ENCODE data around the gene PC.

PC gene

GRCh38 chr11:66951927-66952337 is 6.3 kb downstream of the PC start:
- no peaks in the 10 kb centered on the region for H3K27me3 Mint-ChIP-seq
- no peaks in the 10 kb centered on the region for H3K9me3 Mint-ChIP-seq
- no peak overlapping the region for H3K4me3 Mint-ChIP-seq
- CTCF ChIA-PET: no interaction called here
- H3K36me3 Mint-ChIP-seq: no peaks in the 10 kb centered on the region
- H3K27ac Mint-ChIP-seq: no peak overlapping the region
- DNase-seq: no peak
- peaks cover 3% of the 10 kb centered on the region for H3K4me1 Mint-ChIP-seq

GRCh38 chr11:66951135-66951534 is 7.0 kb downstream of the PC start:
- no peaks in the 10 kb centered on the region for H3K9me3 Mint-ChIP-seq
- no peak for DNase-seq
- no peaks in the 10 kb centered on the region for H3K27me3 Mint-ChIP-seq
- no peaks in the 10 kb centered on the region for H3K4me1 Mint-ChIP-seq
- H3K27ac Mint-ChIP-seq: no peak overlapping the region
- H3K4me3 Mint-ChIP-seq: no peak overlapping the region
- H3K36me3 Mint-ChIP-seq: no peaks in the 10 kb centered on the region
- CTCF ChIA-PET: no interaction called here

GRCh38 chr11:66950112-66950535 is 8.1 kb downstream of the PC start:
- DNase-seq: no peak
- CTCF ChIA-PET: no interaction called here
- no peaks in the 10 kb centered on the region for H3K9me3 Mint-ChIP-seq
- no peaks in the 10 kb centered on the region for H3K27me3 Mint-ChIP-seq
- no peaks in the 10 kb centered on the region for H3K4me1 Mint-ChIP-seq
- no peak overlapping the region for H3K4me3 Mint-ChIP-seq
- H3K27ac Mint-ChIP-seq: no peak overlapping the region
- no peaks in the 10 kb centered on the region for H3K36me3 Mint-ChIP-seq

GRCh38 chr11:66938582-66939135 is 19.5 kb downstream of the PC start:
- no peak for DNase-seq
- Mint-ChIP-seq H3K27ac (no peak overlapping the region), H3K4me3 (no peak overlapping the region), H3K4me1 (no peaks in the 10 kb centered on the region), H3K27me3 (peaks cover 4% of the 10 kb centered on the region), H3K36me3 (no peaks in the 10 kb centered on the region), H3K9me3 (no peaks in the 10 kb centered on the region)
- CTCF ChIA-PET: no interaction called here

GRCh38 chr11:66937193-66937733 is 20.9 kb downstream of the PC start:
- CTCF ChIA-PET: no interaction called here
- H3K27ac Mint-ChIP-seq: no peak overlapping the region
- H3K27me3 Mint-ChIP-seq: peaks cover 11% of the 10 kb centered on the region
- no peaks in the 10 kb centered on the region for H3K4me1 Mint-ChIP-seq
- H3K36me3 Mint-ChIP-seq: no peaks in the 10 kb centered on the region
- no peak overlapping the region for H3K4me3 Mint-ChIP-seq
- H3K9me3 Mint-ChIP-seq: no peaks in the 10 kb centered on the region
- DNase-seq: no peak

- Mint-ChIP-seq H3K27me3 (peaks cover 11% of the 10 kb centered on the region), H3K4me3 (no peak overlapping the region), H3K27ac (no peak overlapping the region), H3K9me3 (no peaks in the 10 kb centered on the region), H3K4me1 (no peaks in the 10 kb centered on the region), H3K36me3 (no peaks in the 10 kb centered on the region)
- DNase-seq: no peak
- CTCF ChIA-PET: no interaction called here
These were observed 21.9 kb downstream of the PC start for GRCh38 chr11:66936311-66936711.

- no peak overlapping the region for H3K27ac Mint-ChIP-seq
- H3K9me3 Mint-ChIP-seq: no peaks in the 10 kb centered on the region
- no peaks in the 10 kb centered on the region for H3K36me3 Mint-ChIP-seq
- peaks cover 11% of the 10 kb centered on the region for H3K27me3 Mint-ChIP-seq
- H3K4me3 Mint-ChIP-seq: no peak overlapping the region
- DNase-seq: no peak
- H3K4me1 Mint-ChIP-seq: no peaks in the 10 kb centered on the region
- CTCF ChIA-PET: no interaction called here
These were observed 23.0 kb downstream of the PC start for GRCh38 chr11:66934950-66935779.

GRCh38 chr11:66933531-66933930 is 24.7 kb downstream of the PC start:
- CTCF ChIA-PET: no interaction called here
- DNase-seq: no peak

GRCh38 chr11:66932543-66932942 is 25.6 kb downstream of the PC start:
- H3K27me3 Mint-ChIP-seq: peaks cover 11% of the 10 kb centered on the region
- DNase-seq: no peak
- no peak overlapping the region for H3K27ac Mint-ChIP-seq
- H3K4me1 Mint-ChIP-seq: no peaks in the 10 kb centered on the region
- no peak overlapping the region for H3K4me3 Mint-ChIP-seq
- CTCF ChIA-PET: no interaction called here
- H3K9me3 Mint-ChIP-seq: no peaks in the 10 kb centered on the region
- no peaks in the 10 kb centered on the region for H3K36me3 Mint-ChIP-seq

More at GRCh38 chr11:66933531-66933930, 24.7 kb downstream of the PC start:
- peaks cover 11% of the 10 kb centered on the region for H3K27me3 Mint-ChIP-seq
- no peak overlapping the region for H3K27ac Mint-ChIP-seq
- no peaks in the 10 kb centered on the region for H3K4me1 Mint-ChIP-seq
- no peaks in the 10 kb centered on the region for H3K9me3 Mint-ChIP-seq
- no peak overlapping the region for H3K4me3 Mint-ChIP-seq
- no peaks in the 10 kb centered on the region for H3K36me3 Mint-ChIP-seq

GRCh38 chr11:66929753-66930152 is 28.4 kb downstream of the PC start:
- H3K27me3 Mint-ChIP-seq: peaks cover 11% of the 10 kb centered on the region
- H3K27ac Mint-ChIP-seq: no peak overlapping the region
- no peaks in the 10 kb centered on the region for H3K4me1 Mint-ChIP-seq
- H3K9me3 Mint-ChIP-seq: no peaks in the 10 kb centered on the region
- no peak for DNase-seq
- CTCF ChIA-PET: no interaction called here
- no peak overlapping the region for H3K4me3 Mint-ChIP-seq
- H3K36me3 Mint-ChIP-seq: no peaks in the 10 kb centered on the region

GRCh38 chr11:66924272-66924671 is 33.9 kb downstream of the PC start:
- no peak for DNase-seq
- CTCF ChIA-PET: no interaction called here
- H3K27me3 Mint-ChIP-seq: peaks cover 5% of the 10 kb centered on the region
- no peak overlapping the region for H3K27ac Mint-ChIP-seq
- no peaks in the 10 kb centered on the region for H3K4me1 Mint-ChIP-seq
- no peak overlapping the region for H3K4me3 Mint-ChIP-seq
- H3K36me3 Mint-ChIP-seq: no peaks in the 10 kb centered on the region
- no peaks in the 10 kb centered on the region for H3K9me3 Mint-ChIP-seq

GRCh38 chr11:66922551-66922950 is 35.6 kb downstream of the PC start:
- CTCF ChIA-PET: no interaction called here
- H3K27ac Mint-ChIP-seq: no peak overlapping the region
- no peaks in the 10 kb centered on the region for H3K9me3 Mint-ChIP-seq
- no peaks in the 10 kb centered on the region for H3K36me3 Mint-ChIP-seq
- H3K4me3 Mint-ChIP-seq: no peak overlapping the region
- H3K27me3 Mint-ChIP-seq: peaks cover 5% of the 10 kb centered on the region
- no peak for DNase-seq
- H3K4me1 Mint-ChIP-seq: no peaks in the 10 kb centered on the region

- Mint-ChIP-seq H3K9me3 (no peaks in the 10 kb centered on the region), H3K27ac (no peak overlapping the region), H3K27me3 (peaks cover 5% of the 10 kb centered on the region), H3K4me3 (no peak overlapping the region), H3K4me1 (no peaks in the 10 kb centered on the region), H3K36me3 (no peaks in the 10 kb centered on the region)
- CTCF ChIA-PET: no interaction called here
- no peak for DNase-seq
These were observed 37.0 kb downstream of the PC start for GRCh38 chr11:66920978-66921784.

GRCh38 chr11:66919923-66920322 is 38.3 kb downstream of the PC start:
- Mint-ChIP-seq H3K4me3 (no peak overlapping the region), H3K4me1 (no peaks in the 10 kb centered on the region), H3K9me3 (no peaks in the 10 kb centered on the region), H3K27ac (no peak overlapping the region), H3K27me3 (peaks cover 5% of the 10 kb centered on the region), H3K36me3 (no peaks in the 10 kb centered on the region)
- no peak for DNase-seq
- CTCF ChIA-PET: no interaction called here
